DMS53 treated with DMSO at 0.1 percent for 48 hours (cell line): ENCODE data around the gene ZNF511.

Experiments used
- DNase-seq: peaks from one replicate; lab custom pipeline; 2025; ENCODE audit not compliant: unreplicated experiment; lab: John Stamatoyannopoulos, UW

Gene ZNF511

DNA sequence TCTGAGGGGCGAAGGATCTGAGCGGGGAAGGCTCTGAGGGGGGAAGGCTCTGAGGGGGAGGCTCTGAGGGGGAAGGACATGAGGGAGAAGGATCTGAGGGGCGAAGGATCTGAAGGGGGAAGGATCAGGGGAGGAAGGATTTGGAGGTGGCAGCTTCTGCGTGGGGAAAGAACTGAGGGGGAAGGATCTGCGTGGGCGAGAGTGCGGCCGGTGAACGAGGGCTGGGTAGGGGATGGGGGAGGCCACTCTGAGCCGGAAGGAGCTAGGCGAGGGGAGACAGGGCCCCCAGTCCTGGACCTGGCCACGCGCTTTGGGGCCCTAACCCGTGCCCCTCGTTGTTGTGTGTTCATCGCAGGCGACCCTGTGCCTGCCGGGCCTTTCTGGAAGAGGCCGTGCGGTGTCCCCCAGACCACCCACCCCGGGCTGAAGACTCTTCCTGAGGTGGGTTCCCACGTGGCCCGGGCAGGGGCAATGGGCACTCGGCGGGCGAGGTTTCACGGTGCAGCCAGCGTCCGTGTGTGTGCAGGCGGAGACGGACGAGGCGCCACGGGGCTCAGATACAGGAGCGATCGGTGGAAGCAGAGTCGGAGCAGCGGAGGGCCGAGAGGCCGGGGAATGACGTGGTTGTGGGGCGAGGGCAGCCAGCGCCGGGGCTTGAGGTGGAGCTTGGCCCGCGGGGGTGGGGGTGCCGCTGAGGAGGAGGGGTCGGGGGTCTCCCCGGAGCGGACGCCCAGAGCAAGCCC lies 26.0 kb downstream of the ZNF511 start:
- DNase-seq = peak; percentile 5

DNA sequence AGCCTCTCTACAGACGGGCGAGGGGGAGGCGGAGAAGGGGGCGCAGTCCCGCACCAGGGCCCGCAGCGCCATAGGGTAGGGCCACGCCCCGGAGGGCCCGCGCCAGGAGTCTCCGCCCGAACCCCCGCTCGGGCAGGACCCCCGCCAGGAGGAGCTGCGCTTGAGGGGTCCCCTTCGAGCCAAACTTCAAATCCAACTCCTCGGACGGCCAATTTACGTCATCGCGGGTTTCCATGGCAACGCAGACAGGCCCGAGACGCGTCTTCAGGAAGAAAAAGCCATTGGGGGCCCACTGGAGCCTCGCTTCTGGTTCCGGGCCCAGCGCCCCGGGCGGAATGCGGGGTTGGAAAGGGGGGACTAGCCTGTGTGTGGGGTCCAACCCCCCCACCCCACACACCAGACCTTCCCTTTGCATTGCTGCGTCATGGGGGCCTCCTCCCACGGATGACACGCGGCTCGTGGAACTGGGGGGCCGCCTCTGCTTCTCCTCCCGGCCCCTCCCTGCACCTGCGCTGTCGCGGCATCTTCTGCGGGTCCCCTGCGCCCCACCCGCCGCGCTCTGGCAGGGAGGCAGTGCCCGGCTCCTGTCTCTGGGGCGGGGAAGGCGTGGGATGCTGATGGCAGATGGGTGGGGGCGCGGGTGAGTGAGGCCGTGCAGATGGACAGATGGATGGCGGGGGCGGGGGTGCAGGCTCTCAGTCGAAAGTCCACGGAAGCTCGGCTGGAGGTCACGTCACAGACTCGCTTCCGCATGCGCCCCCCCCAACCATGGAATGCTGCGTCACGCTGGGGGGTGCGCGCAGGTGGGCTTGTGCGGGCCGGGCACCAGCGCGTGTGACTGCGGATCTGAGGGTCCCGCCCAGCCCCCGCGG lies 26.8 kb downstream of the ZNF511 start:
- peak; percentile 11 for DNase-seq

DNA sequence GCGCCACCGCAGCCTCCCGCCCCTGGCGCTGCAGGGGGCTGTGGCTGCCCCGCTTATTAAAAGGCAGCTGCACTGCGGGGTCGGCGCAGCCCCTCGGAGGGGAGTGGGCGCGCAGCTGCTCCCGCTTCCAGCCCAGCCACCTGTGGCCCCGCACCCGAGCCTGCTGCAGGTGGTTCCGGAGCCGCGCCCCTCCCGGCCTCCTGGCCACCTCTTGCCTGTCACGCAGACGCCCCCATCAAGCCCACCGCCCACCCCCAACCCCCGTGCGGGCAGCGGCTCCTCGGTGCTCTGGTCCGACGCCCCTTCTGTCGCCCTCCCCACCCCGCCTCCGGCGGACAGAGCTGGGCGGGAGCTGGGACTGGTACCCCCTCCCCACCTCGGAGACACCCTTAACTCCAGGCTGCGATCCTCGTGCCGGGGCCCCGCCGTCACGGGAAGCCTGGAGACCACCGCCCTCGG lies 27.4 kb downstream of the ZNF511 start:
- DNase-seq = no peak

DNA sequence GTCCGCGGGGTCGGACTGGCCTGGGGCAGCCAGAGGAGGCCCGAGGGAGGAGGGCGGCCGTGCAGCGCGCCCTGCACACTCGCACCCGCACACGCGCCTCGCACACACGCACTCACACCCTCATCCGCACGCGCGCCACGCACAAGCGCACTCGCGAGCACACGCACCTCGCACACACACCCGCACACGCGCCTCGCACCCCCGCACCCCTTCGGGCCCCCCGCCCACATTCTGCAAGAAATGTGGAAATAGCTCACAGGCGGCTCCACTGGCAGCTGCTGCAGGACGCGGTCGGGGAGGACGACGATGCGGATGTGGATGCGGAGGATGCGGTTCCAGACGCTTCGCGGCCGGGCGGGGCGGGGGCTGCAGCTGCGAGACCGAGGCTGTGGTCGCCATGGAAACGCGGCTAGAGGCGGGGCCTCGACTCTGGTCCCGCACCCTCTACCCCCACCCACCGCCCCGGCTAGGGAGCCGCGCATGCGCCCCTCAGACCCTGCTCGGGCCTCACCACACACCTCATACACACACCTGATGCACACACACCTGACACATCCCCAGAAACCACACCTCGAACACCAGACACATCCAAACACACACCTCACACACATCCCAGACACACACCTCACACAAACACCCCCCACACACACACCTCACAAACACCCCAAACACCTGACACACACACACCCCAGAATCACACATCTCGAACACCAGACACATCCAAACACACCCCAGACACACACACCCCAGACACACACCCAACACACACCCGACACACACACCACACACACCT lies 28.1 kb downstream of the ZNF511 start, which contains the start of gene CALY:
TSS of gene CALY (minus strand) at position 320 of the 793 bp plus-strand sequence. CDS start 7,907 bp downstream, outside the sequence.
- DNase-seq = peak; percentile 11

DNA sequence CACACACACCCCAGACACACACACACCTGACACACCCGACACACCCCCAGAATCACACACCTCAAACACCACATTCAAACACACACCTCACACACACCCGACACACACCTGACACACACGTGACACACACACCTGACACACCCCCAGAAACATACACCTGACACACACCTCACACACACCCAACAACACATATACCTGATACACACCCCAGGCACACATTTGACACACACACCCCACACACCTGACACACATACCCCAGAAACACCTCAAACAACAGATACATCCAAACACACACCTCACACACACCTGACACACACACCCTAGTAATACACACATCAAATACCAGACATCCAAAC lies 28.6 kb downstream of the ZNF511 start:
- DNase-seq = no peak

DNA sequence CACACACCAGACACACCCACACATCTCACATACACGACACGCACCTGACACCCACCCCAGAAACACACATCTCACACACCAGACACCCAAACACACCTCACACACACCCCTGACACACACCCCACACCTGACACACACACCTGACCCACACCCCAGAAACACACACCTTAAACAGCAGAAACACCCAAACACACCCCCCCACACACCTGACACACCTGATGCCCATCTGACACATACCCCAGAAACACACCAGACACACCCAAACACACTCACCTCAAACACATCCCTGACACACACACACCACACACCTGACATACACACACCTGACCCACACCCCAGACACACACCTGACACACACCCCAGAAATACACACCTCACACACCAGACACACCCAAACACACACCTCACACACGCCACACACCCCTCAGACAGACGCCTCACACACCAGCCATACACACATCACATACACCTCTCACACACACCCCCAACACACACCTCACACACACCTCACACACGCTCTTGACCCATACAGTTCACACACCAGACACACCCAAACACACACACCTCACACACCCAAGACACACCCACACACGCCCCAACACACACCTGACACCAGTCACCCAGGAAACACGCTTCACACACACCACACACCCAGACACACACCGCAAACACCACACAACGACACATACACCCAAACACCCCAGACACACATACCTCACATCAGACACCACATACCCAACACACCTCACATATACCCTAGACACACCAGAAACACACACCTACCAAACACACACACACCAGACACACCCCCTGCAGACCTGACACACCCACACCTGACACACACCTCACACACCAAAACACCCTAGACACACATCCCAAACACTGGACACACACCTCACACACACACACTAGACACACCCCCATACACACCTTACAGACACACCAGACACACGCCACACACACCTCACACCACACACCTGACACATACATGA lies 29.7 kb downstream of the ZNF511 start:
- no peak for DNase-seq

DNA sequence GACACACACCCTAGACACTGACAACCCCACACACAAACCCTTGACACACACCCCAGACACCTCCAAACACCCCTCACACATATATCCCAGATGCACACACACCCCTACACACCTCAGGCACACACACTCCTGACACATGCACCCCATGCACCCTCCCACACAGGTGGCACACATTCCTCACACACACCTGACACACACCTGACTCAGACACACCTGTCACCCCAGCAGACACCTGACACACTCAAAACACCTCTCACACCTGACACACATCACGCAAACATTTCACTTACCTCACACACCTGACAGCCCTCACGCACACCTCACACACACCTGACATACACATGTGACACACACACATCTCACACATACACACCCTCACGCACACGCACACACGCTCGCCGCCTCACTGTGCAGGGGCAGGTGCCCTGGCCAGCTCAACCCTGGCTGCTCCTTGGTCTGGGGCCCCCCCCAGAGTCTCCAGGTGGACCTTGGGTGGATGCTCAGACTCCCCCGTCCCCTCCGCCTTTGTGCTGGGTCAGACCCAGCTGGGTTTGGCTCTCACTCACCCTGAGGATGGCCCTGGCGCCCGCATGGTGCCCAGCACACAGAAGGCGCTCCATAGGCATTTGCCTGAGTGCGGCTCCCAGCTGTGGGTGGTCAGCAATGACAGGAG lies 31.1 kb downstream of the ZNF511 start:
- no peak for DNase-seq

DNA sequence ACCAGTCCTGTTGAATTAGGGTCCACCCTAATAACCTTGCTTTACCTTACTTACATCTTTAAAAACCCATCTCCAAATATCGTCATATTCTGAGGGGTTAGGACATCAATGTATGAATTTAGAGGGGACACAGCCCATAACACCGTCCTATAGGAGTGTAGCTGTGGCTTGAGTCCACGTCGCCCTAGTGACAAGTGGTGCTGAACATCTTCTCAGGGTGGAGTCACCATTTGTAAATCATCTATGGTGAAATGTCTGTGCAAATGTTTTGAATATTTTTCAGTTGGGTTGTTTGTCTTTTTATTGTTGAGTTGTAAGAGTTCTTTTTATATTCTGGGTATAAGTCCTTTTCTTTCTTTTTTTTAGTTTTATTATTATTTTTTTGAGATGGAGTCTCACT lies 33.3 kb downstream of the ZNF511 start:
- DNase-seq = no peak

DNA sequence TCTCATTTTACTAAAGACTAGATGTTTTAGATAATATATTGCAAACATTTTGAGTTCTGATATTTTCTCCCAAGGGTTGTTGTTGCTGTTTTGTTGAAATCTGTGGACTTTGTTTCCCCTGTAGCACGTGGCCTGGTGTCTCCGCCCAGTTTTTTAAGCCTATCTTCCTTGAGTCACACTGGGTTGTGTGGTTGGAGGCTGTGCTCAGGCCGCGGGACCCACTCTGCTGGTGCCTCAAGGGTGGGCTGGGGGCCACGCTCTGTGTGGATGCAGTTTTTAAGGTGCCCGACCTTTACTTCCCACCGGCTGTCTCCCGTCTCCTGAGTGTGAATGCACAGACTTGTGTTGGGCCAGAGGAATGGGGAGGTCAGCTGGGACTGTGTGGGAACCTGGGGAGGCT lies 34.2 kb downstream of the ZNF511 start:
- DNase-seq = no peak

DNA sequence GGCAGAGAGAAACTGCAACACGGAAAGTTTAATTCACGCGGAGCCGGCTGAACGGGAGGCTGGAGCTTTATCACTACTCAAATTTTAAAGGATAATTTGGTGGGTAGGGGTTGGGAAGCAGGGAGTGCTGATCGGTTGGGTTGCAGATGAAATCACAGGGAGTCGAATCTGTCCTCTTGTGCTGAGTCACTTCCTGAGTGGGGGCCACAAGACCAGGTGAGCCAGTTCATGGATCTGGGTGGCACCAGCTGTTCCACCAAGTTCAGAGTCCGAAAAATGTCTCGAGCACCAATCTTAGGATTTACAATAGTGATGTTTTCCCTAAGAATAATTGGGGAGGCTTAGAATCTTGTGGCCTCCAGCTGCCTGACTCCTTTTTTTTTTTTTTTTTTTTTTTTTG lies 34.8 kb downstream of the ZNF511 start:
- DNase-seq = peak; percentile 3

DNA sequence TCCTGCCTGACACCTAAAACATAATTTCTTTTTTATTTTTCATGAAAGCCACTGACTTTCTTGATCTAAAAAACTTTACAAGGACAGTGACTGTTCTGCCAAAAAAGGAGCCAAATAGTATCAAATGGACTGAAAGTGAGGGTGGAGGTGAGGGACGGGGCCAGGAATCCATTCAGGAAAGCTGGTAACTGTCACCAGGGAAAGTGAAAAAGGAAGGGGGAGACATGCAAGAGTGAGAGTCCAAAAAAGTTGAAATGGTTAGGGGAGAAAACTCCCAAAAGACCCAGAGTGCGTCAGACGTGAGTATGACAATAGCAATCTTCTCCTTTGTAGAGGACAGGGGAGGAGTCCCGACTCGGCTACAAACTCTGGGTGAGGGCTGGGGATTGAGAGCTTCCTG lies 35.5 kb downstream of the ZNF511 start:
- DNase-seq = no peak

DNA sequence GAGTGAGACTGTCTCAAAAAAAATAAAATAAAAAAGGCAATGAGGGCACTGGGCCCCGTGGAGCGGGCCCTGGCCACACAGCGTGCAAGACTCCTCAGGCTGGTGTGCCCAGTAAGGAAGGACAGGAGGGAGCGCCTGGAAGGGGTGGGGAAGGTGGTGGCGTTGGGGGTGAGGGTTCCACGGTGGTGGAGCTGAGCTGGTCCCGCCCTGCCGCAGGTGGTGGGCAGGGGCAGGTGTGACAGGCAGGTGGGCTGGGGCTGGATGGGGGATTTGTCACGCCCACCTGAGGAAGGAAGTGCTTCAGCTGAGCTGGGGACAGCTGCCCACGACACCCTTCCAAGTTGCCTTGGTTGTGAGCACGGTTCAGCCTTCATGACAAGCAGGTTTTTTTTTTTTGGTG lies 37.7 kb downstream of the ZNF511 start:
- no peak for DNase-seq

DNA sequence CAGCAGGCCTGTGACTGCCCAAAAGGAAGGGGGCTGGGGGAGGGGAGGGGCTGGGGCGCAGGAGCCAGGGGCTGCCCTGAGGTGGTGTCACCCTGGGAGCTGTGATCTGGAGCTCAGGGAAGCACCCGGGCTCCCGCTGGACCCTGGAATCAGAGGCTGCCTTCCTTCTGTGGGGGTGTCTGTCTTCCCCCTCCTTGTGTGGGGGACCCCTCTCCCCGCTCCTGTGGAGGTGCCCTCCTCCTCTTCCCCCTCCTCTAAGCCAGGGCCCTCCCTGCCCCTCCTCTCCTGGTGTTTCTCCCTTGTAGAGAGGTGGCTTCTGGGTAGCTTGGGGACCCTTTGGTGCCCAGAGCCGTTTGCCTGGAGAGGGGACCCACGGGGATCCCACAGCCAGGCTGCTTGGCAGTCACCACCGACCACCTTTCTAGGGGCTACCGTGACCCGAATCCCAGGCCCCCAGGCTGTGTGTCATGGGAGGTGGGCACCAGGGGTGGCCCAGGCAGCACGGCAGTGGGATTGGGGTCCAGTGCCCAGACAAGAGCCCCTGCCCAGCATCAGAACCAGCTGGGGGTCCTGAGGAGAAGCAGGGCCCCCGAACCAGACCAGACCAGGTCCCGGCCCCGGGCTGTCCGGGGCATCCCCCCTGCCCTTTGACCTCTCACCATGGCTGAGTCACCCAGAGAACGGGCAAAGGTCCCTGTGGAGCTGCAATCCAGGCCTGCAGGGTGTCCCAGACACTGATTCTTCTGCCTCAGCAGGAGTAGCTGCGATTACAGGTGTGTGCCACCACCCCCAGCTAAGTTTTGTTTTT lies 39.2 kb downstream of the ZNF511 start:
- no peak for DNase-seq

DNA sequence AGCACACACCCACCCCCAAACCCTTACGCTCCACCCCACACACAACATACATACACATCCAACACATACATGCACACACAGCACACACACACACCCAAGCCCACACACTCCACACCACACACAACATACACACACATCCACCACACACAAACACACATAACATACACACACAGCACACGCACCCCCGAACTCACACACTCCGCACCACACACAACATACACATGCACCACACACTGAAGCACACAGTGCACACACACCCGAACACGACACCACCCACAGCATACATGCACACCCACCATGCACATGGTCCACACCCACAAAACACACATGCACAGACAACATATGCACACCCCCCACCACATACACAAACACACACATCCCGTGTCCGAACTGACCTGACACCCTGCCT lies 40.5 kb downstream of the ZNF511 start:
- no peak for DNase-seq

DNA sequence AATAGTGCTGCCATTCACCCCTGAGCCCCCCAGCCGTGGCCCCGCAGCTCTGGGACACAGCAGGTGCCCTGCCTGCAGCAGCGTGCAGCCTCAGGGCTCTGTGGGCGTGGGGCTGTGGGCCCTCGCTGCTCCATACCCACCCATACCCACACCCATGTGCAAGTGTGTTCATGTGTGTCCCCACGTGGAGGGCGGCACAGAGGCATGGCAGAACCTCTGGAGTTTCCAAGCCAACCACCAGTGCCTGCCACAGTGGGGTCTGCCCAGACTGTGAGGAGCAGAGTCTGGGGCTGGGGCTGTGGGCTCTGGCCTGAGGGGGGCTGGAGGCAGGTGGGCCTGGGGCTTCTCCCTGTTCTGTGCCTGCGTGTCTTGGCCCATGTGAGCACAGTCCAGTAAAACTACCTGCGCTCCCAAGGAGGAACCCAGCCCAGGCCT lies 40.9 kb downstream of the ZNF511 start:
- DNase-seq = no peak

DNA sequence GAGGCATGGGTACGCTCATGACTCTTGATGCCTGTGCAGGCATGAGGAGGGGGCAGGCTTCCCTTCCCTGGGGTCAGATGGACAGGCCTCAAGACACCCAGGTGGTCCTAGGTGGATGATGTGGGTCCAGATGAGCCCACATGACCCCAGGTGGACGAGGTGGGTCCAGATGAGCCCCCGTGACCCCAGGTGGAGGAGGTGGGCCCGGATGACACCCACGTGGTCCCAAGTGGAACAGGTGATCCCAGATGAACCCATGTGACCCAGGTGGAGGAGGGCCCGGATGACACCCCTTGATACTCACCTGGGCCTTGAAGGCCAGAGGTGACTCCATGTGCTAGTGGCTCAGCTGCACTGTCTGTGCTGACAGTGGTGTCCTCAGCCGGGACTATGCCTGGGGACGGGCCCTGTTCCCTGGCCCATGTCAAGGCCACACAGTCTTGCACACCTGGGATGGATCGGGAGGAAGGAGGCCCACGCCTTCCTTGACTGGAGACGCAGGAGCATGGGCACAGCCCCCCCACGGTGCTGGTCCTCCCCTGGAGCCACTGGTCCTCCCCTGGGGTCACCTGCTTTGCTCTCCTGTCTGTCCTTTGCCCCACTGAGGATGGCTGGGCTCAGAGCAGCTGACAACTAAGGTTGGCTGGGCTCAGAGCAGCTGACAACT lies 41.7 kb downstream of the ZNF511 start:
- no peak for DNase-seq

DNA sequence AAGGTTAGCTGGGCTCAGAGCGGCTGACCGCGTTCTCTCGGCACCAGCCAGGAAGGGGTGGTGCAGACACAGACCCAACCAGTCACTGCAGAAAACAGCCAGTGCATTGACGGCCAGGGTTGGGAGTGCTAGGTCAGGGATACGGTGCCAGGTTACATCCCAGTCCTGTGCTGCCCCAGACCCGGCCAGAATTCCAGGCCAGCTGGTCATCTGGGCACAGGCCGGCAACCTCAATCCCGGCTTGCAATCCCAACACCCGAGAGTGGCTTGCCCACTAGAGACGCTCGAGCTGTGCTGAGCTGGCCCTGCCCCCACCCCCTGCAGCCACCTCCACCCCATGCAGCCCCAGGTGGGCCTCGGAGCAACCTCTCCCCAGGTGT lies 42.2 kb downstream of the ZNF511 start:
- DNase-seq = no peak
